Pancreas (tissue), 10 donors: ENCODE data around the gene AKAP13. TPM values are rescaled to one million over a fixed set of nuclear protein-coding genes. Genes with fewer than 3 reads are reported as not detected.
A peak's percentile ranks its signal among the peaks of the same experiment; 100 is the strongest.

ENCODE experiments used
- ATAC-seq, 4 donors: fragments of 200-7000 bp; cut with Tn5 transposase; one replicate each; pipeline versions ENCODE4 v1.8.0 to v1.9.1; 2020; ENCODE audit warnings: mild to moderate bottlenecking in 4 of 4, moderate library complexity in 4 of 4
- DNase-seq, 6 donors: peaks; one replicate each; pipeline ENCODE4 v3.0.0-alpha.2; 2020
- FAIRE-seq: peaks from 2 replicates; lab custom pipeline; 2012; peaks lifted over from hg19 to GRCh38; lab: Jason Lieb, UNC
- H3K27ac ChIP-seq, 4 donors: fragments of 200-600 bp; sonication (generic); 1 replicate in 3 of 4; 2 replicates in 1 of 4; pipeline versions ENCODE4 v1.5.0 to v1.8.0; 2020
- H3K27me3 ChIP-seq, 4 donors: fragments of 200-600 bp; one replicate each; pipeline ENCODE4 v1.8.0; 2021
- H3K36me3 ChIP-seq, 3 donors: fragments of 200-600 bp; sonication (generic) in 1 of 3; one replicate each; pipeline versions ENCODE4 v1.5.0 to v1.8.0; 2020 to 2021
- H3K4me1 ChIP-seq, 3 donors: fragments of 200-600 bp; one replicate each; pipeline ENCODE4 v1.8.0; 2021
- H3K4me3 ChIP-seq, 4 donors: fragments of 200-600 bp; sonication (generic) in 2 of 4; one replicate each; pipeline versions ENCODE4 v1.5.0 to v1.8.0; 2020 to 2021
- H3K9me3 ChIP-seq, 4 donors: fragments of 200-600 bp; one replicate each; pipeline ENCODE4 v1.8.0; 2021
- CTCF ChIP-seq, 4 donors: fragments of 200-600 bp; sonication (generic) in 3 of 4; IDR thresholded peaks; one replicate each; pipeline versions ENCODE4 v1.5.0 to v1.8.0; 2021; ENCODE audit warnings: antibody characterized with exemption in 4 of 4
- WGBS, 2 donors: extraction: QIAGEN DNeasy Blood & Tissue Kit; methylation state at CpG; one replicate each; pipeline ENCODE4 v1.1.7; 2013; 5-methylcytosine and 5-hydroxymethylcytosine counted together
- intact Hi-C, 3 donors: fragments of 100-400 bp; cut with DNase I; formaldehyde crosslinking; loops; one replicate each; pipeline versions ENCODE4 v1.11.1 to v1.14.2; 2022
- polyA plus RNA-seq, 2 donors: library from polyadenylated mRNA; stranded (reverse); fragments of 200-250 nt; gene quantifications; one replicate each; pipeline ENCODE4 v1.2.3, GENCODE V29; 2013
- total RNA-seq, 6 donors: library from RNA; stranded (reverse); fragmentation: NEBNext Ultra II Directional in 4 of 6; extraction: Animal tissue kit (Norgen Biotek cat#: 25700) in 4 of 6; gene quantifications; one replicate each; pipeline versions ENCODE4 v1.2.1 to v1.2.4, GENCODE V29; 2021 to 2023
- donor health status: healthy with polysubstance abuse.
- donor health status: DM: no; HTN: no; CAD: no; lungs with moderate emphysema.
- donor health status: DM: no; HTN: no; CAD: no.
- donor health status: control.
- donor health status: control.
- donor health status: Bipolar disorder and iron deficiency.
- donor health status: DM: yes; HTN: yes; CAD: no.
- donor health status: DM: no; HTN: no; CAD: no.
- donor health status: DM: no; HTN: no; CAD: no.
- donor health status: DM: yes; HTN: yes; CAD: no.

Gene AKAP13
- total and polyA plus RNA-seq, 8 donors, result 64.9 to 139 (median 89.9) TPM

DNA sequence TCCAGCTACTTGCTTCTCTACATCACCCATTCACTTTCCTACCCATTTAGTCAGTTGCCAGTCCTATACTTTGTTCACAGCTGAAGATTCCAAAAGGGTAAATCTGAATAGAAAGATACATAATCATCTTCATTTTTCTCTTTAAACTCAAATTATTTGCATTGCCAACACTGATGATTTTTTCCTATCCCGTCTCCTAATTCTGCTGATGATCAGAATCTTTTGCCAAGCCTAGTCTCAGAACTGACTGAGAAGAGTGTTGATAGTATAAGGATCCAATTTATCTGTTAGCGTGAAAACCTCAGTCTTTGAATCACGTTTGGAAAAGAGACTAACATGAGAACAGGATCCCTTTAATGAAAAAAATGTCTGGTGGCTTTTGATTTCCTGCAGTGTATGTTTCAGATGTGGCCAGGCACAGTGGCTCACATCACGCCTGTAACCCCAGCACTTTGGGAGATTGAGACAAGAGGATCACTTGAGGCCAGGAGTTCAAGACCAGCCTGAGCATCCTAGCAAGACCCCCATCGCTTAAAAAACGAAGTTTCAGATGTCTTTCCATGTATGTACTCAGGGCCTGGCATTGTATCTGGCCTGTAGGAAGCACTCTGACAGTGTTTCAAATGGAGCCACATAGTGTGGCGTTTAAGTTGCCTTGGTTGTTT, 244.9 kb downstream of the AKAP13 start:
- no peak for FAIRE-seq
- DNase-seq, result no peak
- 72 to 76% methylated on average over 7 of the region's 7 CpGs for WGBS, 2 donors
- Histone ChIP-seq H3K9me3 (no peaks in the 10 kb centered on the region), H3K27ac (peak overlapping the region in 2 of 4 donors; percentile 29 to 51), H3K36me3 (no peaks in the 10 kb centered on the region), H3K27me3 (no peaks in the 10 kb centered on the region), H3K4me3 (no peak overlapping the region), H3K4me1 (peaks cover 22 to 42% (median 25%) of the 10 kb centered on the region in 3 donors)
- intact Hi-C loops, result no loop called here
- no peak for TF ChIP-seq CTCF (IDR thresholded peaks at IDR 0.05)
- ATAC-seq, result no peak

DNA sequence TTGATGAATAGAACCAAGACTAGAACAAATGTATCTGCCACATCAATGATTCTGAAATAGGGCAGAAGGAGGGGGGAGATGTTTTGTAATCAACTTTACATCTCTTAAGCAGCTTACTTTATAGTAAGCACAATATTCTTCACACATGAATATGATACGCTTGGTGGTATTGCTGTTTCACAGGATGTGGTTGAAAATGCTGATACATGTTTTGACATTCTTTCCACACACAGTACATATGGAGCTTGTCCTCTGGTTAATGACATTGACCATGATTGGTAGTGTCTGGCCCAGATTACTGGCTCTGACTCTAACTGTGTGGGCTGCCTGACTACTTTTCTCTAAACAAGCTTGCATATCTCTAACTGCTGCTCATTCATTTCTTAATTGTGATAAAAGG, 245.5 kb downstream of the AKAP13 start:
- Histone ChIP-seq H3K9me3 (no peaks in the 10 kb centered on the region), H3K4me1 (peaks cover 20 to 37% (median 21%) of the 10 kb centered on the region in 3 donors), H3K27ac (no peak overlapping the region), H3K27me3 (no peaks in the 10 kb centered on the region), H3K4me3 (no peak overlapping the region), H3K36me3 (no peaks in the 10 kb centered on the region)
- no peak for TF ChIP-seq CTCF (IDR thresholded peaks at IDR 0.05)
- WGBS, 2 donors, result 86 to 87% methylated on average over 1 of the region's 1 CpG
- intact Hi-C loops, result no loop called here
- FAIRE-seq, result no peak
- DNase-seq, result no peak
- ATAC-seq, result peak in 3 of 4 donors; percentile 4 to 34 (median 33)

GRCh38 chr15:85627213-85627935, 247.0 kb downstream of the AKAP13 start:
- DNase-seq, result no peak

DNA sequence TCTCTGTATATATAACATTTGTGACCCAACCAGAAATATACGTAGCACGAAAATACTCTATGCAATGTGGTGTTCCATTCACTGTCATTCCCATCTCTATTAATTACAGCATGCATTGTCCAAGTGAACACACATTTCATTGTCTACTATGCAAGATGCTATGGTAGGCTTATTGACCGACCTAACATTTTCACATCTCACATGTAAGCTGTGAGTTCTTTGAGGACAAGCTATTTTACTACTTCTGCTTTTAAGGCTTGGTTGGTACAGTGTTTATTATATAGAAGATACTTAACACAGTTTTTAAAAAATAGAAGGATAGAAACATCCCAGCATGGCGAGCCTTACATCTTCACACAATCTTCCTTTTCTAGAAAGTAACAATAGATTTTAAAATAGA, 249.9 kb downstream of the AKAP13 start:
- intact Hi-C loops, result no loop called here
- no peak for ATAC-seq
- no peak for DNase-seq
- no peak for TF ChIP-seq CTCF (IDR thresholded peaks at IDR 0.05)
- FAIRE-seq, result no peak
- WGBS, 2 donors, result 96 to 99% methylated on average over 4 of the region's 4 CpGs
- Histone ChIP-seq H3K27ac (no peak overlapping the region), H3K36me3 (no peaks in the 10 kb centered on the region), H3K27me3 (no peaks in the 10 kb centered on the region), H3K4me1 (peaks cover 13 to 27% (median 18%) of the 10 kb centered on the region in 3 donors), H3K9me3 (no peaks in the 10 kb centered on the region), H3K4me3 (no peak overlapping the region)

More at GRCh38 chr15:85627213-85627935, 247.0 kb downstream of the AKAP13 start:
- WGBS, 2 donors, result 72 to 73% methylated on average over 6 of the region's 6 CpGs
- Histone ChIP-seq H3K36me3 (no peaks in the 10 kb centered on the region), H3K9me3 (no peaks in the 10 kb centered on the region), H3K4me1 (peaks cover 13 to 33% (median 23%) of the 10 kb centered on the region in 3 donors), H3K27ac (no peak overlapping the region), H3K27me3 (no peaks in the 10 kb centered on the region), H3K4me3 (no peak overlapping the region)
- ATAC-seq, result no peak
- TF ChIP-seq CTCF (IDR thresholded peaks at IDR 0.05), result no peak
- intact Hi-C loops, result no loop called here
- FAIRE-seq, result no peak

- DNase-seq (no peak), ATAC-seq (no peak), FAIRE-seq (no peak)
- TF ChIP-seq CTCF (IDR thresholded peaks at IDR 0.05), result no peak
- Histone ChIP-seq H3K27me3 (no peaks in the 10 kb centered on the region), H3K9me3 (no peaks in the 10 kb centered on the region), H3K4me1 (peaks cover 13 to 21% (median 18%) of the 10 kb centered on the region in 3 donors), H3K36me3 (no peaks in the 10 kb centered on the region), H3K27ac (no peak overlapping the region), H3K4me3 (no peak overlapping the region)
- WGBS, 2 donors, result 54 to 66% methylated on average over 2 of the region's 2 CpGs
- intact Hi-C loops, result no loop called here
Observed at GRCh38 chr15:85631018-85631417, 250.6 kb downstream of the AKAP13 start.
